ENCODE measurements around the gene USP36. TPM values are rescaled to one million over a fixed set of nuclear protein-coding genes. Genes with fewer than 3 reads are reported as not detected.

Gene USP36
- total and polyA plus RNA-seq, 9 of the 15 experiments (the other 6 are each of a cell fraction or from before 2014, with no cell fraction given), result 6.4 to 72.8 (median 22.5) TPM

DNA sequence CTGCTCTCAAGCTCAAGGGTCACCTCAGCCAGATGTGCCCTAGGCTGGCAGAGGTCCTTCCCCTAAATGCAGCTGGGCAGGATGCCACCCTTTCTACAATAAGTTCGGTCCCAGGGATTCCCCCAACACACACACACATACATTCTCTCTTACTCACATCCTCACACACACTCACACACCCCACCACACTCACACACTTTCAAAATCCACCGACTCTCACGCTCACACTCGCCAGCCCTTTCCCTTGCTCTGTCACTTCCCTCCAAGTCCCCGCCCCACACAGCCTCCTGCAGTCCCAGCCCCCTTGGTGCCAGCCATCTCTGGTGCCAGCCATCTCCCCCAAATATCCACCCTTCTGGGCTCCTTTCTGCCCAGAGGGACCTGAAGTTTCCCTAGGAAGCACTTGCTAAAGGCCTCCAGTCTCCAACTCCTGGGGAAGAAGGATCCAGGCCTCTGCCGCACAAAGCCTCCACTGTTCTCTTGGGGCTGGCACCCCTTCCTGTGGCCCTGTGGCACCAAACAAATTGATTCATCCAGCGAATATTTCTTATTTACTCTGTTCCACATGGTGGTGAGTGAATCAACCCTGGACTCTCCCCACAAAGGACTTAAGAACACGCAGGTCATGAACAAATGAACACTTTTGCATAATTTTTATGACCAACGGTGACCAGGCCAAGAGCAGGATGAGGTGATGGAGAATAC is 3.8 kb upstream of the USP36 start (continued):
- TF ChIP-seq, protein P1, sequence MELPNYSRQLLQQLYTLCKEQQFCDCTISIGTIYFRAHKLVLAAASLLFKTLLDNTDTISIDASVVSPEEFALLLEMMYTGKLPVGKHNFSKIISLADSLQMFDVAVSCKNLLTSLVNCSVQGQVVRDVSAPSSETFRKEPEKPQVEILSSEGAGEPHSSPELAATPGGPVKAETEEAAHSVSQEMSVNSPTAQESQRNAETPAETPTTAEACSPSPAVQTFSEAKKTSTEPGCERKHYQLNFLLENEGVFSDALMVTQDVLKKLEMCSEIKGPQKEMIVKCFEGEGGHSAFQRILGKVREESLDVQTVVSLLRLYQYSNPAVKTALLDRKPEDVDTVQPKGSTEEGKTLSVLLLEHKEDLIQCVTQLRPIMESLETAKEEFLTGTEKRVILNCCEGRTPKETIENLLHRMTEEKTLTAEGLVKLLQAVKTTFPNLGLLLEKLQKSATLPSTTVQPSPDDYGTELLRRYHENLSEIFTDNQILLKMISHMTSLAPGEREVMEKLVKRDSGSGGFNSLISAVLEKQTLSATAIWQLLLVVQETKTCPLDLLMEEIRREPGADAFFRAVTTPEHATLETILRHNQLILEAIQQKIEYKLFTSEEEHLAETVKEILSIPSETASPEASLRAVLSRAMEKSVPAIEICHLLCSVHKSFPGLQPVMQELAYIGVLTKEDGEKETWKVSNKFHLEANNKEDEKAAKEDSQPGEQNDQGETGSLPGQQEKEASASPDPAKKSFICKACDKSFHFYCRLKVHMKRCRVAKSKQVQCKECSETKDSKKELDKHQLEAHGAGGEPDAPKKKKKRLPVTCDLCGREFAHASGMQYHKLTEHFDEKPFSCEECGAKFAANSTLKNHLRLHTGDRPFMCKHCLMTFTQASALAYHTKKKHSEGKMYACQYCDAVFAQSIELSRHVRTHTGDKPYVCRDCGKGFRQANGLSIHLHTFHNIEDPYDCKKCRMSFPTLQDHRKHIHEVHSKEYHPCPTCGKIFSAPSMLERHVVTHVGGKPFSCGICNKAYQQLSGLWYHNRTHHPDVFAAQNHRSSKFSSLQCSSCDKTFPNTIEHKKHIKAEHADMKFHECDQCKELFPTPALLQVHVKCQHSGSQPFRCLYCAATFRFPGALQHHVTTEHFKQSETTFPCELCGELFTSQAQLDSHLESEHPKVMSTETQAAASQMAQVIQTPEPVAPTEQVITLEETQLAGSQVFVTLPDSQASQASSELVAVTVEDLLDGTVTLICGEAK (IDR thresholded peaks at IDR 0.05), result no peak
- TF ChIP-seq, protein P1 (CRISPR knock-in tag; IDR thresholded peaks at IDR 0.05), result no peak
- TF ChIP-seq CHD1 (IDR thresholded peaks at IDR 0.05; ENCODE audit: low read length) (no peak), CBFA2T2 (conservative IDR thresholded peaks at IDR 0.05) (no peak), ZNF830 (CRISPR knock-in tag; IDR thresholded peaks at IDR 0.05) (no peak), ZFP30 (CRISPR knock-in tag; IDR thresholded peaks at IDR 0.05; ENCODE audit: borderline replicate concordance) (no peak)
- TF ChIP-seq, protein P2, sequence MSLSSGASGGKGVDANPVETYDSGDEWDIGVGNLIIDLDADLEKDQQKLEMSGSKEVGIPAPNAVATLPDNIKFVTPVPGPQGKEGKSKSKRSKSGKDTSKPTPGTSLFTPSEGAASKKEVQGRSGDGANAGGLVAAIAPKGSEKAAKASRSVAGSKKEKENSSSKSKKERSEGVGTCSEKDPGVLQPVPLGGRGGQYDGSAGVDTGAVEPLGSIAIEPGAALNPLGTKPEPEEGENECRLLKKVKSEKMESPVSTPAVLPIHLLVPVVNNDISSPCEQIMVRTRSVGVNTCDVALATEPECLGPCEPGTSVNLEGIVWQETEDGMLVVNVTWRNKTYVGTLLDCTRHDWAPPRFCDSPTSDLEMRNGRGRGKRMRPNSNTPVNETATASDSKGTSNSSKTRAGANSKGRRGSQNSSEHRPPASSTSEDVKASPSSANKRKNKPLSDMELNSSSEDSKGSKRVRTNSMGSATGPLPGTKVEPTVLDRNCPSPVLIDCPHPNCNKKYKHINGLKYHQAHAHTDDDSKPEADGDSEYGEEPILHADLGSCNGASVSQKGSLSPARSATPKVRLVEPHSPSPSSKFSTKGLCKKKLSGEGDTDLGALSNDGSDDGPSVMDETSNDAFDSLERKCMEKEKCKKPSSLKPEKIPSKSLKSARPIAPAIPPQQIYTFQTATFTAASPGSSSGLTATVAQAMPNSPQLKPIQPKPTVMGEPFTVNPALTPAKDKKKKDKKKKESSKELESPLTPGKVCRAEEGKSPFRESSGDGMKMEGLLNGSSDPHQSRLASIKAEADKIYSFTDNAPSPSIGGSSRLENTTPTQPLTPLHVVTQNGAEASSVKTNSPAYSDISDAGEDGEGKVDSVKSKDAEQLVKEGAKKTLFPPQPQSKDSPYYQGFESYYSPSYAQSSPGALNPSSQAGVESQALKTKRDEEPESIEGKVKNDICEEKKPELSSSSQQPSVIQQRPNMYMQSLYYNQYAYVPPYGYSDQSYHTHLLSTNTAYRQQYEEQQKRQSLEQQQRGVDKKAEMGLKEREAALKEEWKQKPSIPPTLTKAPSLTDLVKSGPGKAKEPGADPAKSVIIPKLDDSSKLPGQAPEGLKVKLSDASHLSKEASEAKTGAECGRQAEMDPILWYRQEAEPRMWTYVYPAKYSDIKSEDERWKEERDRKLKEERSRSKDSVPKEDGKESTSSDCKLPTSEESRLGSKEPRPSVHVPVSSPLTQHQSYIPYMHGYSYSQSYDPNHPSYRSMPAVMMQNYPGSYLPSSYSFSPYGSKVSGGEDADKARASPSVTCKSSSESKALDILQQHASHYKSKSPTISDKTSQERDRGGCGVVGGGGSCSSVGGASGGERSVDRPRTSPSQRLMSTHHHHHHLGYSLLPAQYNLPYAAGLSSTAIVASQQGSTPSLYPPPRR (CRISPR knock-in tag; IDR thresholded peaks at IDR 0.05; ENCODE audit: borderline replicate concordance), result no peak

Measured in K562 (cell line).